Fibroblast of skin of abdomen (primary cell): ENCODE data around the gene PARG. TPM values are rescaled to one million over a fixed set of nuclear protein-coding genes. Genes with fewer than 3 reads are reported as not detected.
"Not testable (repeated sequence)": the region's sequence is repeated elsewhere in the genome, so short reads cannot be mapped to it uniquely, and the experiment has no call there.

Experiments used
- DNase-seq: peaks from one replicate; pipeline ENCODE4 v3.0.0-alpha.2; 2013
- polyA plus RNA-seq, 2 experiments: library from polyadenylated mRNA; unstranded; fragments of 120-200 nt; gene quantifications; one replicate each; pipeline ENCODE4 v1.2.1, GENCODE V29; 2013; ENCODE audit not compliant: insufficient read length in 2 of 2

PARG gene
- polyA plus RNA-seq (2013, experiment 1 of 2; ENCODE audit: insufficient read length) = 16.9 TPM
- polyA plus RNA-seq (2013, experiment 2 of 2; ENCODE audit: insufficient read length) = 17.5 TPM

DNA sequence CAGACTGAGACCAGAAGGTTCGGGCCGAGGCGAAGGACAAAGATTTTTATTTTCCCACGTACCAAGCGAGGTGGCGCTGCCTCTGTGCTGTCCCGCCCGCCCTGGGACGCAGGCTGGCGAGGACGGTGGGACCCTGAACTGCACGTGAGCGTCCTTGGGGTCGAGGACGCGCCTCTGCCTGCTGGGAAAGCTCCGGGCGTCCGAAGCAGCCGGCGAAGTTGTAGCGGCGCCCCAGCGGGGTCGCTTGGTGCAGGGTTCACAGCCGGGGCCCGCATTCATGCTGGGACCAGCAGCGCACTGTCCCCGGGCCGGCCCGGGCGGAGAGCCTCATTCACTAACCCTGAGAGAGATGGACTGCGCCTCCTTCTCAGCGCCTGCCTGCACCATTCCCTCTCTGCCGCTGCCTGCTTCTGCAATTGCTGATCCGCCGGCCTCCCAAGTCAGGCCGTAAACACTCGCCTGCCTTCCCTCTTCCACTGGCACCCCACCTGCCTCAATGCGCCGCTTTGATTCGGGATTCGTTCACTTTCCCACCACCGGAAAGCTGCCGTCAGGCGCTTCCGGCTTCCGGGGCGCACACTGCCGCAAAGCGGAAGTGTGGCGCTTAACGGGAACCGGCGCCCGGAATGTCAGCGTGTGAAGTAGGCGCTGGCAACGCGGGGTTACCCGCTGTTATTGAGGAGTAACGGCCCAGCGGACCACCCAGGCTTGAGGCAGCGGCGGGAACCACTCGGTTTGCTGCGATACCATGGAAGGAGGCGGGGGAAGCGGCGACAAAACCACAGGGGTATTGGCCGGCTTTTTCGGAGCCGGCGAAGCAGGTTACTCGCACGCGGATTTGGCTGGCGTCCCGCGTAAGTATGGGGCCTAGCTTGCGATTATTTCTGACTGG, at the start of gene PARG, which contains the start of gene TIMM23B:
Gene PARG, minus strand, starts transcription at position 581 of the 892 bp plus-strand sequence. Its CDS starts 302 bp downstream, at position 279.
Gene TIMM23B, plus strand, starts transcription at position 607 of the 892 bp plus-strand sequence. Its CDS starts 142 bp downstream, at position 749.
- DNase-seq = peak; percentile 81

DNA sequence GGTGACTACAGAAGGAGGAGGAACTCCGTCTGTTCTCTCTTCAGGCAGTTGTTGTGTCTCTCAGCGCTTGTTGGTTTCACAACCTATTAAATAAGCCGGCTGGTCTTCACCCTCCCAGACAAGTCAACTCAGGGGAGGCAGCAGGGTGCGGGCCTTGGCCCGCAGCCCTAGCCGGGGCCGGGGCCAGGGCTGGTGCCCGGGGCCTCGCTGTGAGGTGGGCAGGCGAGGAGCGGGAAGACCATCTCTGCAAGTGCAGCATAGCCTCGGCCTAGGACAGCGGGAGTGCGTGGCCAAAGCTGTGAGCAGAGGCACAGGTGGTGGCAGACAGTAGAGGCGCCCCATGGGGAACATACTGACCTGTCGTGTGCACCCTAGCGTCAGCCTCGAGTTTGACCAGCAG, 46.5 kb upstream of the PARG start, which contains the start of gene AGAP6:
Gene AGAP6, plus strand, starts transcription at position 31 of the 400 bp plus-strand sequence. Its CDS starts 310 bp downstream, at position 341.
- not testable (repeated sequence) for DNase-seq

DNA sequence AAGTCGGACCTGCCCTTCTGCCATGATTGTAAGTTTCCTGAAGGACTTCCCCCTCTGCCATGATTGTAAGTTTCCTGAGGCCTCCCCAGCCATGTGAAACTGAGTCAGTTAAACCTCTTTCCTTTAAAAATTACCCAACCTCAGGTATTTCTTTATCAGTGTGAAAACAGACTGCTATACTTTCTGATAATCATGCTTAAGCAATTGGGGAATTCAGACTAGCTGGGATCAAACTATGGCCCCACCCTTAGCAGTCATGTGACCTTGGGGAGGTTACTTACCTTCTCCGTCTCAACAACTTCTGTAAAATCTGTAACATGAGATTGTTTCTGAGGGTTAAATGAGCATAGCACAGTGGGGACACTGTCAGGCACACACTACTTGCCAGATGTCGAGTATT, 45.4 kb upstream of the PARG start:
- not testable (repeated sequence) for DNase-seq

DNA sequence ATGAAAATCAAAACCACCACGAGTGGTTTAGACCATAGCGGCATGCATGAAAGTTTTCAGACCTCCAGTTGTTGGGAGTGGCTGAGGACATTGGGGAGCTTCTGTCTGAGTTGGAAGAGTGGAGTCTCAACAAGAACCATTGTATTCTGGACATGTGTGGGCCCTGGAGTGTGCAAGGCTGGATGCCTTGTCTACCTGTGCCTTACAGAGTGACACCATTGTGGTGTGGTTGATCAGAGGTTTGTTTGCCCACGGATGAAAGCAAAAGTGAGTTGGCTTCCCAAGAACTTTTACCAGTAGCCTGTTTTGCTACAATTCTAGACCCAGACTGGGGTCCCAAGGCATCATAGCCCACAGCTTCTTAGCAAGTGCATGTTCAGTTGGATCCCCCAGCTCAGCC, 35.9 kb upstream of the PARG start:
- not testable (repeated sequence) for DNase-seq

DNA sequence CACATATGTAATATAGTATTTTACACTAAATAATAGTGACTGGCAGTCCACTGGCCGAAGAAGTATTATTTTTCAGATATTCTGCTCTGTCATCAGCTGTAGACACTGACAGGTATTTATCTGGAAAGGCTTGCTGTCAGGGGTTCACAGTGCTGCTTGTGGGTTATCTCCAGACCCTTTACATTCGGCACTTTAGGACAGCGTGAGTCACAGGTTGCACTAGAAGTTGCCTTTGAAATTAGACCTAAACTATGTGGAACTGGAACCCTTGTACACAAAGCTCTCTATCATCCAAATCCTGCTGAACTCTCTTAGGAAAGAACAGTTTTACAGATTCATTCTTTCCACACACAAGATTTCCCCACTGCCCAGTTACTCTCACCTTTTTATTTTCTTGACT, 30.3 kb upstream of the PARG start:
- DNase-seq = not testable (repeated sequence)

DNA sequence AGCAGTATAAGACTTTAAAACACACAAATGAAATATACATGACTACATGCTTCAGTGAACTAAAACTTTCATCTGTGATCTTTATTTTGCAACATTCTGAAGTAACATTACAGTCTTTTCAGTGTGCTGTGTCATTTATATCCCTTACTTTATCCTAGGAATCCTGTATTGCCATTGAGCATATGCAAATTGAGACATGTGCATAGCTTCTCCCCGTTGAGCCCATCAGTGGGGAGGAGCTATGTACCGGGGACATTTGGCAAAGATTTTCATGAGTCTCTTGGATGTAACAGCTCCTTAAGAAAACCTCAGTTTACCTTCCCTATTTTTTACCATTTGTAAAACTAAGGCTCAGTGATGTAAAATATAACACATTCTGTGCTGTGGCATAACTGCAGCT, 29.6 kb upstream of the PARG start:
- not testable (repeated sequence) for DNase-seq

DNA sequence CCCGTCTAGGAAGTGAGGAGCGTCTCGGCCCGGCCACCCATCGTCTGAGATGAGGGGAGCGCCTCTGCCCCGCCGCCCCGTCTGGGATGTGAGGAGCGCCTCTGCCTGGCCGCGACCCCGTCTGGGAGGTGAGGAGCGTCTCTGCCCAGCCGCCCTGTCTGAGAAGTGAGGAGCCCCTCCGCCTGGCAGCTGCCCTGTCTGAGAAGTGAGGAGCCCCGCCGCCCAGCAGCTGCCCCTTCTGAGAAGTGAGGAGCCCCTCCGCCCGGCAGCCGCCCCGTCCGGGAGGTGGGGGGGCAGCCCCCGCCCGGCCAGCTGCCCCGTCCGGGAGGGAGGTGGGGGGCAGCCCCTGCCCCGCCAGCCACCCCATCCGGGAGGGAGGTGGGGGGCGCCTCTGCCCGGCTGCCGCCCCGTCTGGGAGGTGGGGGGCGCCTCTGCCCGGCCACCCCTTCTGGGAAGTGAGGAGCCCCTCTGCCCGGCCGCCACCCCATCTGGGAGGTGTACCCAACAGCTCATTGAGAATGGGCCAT, 28.6 kb upstream of the PARG start:
- not testable (repeated sequence) for DNase-seq

DNA sequence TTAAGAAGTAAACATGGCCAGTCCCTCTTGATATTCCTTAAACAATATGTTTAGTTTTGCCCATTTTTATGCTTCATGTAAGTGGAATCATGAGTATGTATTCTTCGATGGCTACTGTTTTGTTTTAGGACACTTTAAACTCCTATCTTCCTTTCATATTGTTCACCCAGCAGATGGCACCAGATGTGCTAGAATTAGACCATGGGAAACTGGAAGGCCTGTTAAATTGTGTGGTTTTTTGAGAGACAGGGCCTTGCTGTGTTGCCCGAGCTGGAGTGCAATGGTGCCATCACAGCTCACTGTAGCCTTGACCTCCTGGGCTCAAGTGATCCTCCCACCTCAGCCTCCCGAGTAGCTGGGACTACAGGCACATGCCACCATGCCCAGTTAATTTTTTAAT, 11.3 kb upstream of the PARG start:
- DNase-seq = not testable (repeated sequence)

DNA sequence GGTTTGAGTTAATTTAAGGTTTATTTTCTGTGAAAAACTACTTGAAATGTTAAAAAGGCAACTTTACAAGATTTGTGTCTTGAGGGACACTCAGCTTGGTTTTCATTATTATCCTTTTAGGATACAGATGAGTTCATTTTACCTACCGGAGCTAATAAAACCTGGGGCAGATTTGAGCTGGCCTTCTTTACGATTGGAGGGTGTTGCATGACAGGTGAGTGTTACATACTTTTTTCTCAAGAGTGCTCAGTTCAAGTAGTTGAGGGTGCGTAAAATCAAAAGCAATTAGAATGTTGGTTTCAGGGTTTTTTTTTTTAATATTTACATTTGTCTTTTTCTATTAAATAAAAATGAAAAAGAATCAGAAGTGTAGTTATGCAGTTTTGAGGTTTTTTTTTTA, 10.2 kb upstream of the PARG start:
- DNase-seq = not testable (repeated sequence)

DNA sequence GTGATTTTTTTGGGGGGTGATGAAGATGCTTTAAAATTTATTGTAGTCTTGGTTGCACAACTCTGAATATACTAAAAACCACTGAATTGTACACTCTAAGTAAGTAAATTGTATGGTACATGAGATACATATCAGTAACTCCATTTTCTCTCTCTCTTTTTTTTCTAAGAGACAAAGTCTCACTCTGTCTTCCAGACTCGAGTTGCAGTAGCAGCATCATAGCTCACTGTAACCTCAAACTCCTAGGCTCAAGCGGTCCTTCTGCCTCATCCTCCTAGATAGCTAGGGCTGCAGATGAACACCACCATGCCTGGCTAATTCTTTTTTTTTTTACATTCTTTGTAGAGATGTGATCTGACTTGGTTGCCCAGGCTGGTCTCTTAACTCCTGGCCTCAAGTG, 6.9 kb upstream of the PARG start:
- not testable (repeated sequence) for DNase-seq

DNA sequence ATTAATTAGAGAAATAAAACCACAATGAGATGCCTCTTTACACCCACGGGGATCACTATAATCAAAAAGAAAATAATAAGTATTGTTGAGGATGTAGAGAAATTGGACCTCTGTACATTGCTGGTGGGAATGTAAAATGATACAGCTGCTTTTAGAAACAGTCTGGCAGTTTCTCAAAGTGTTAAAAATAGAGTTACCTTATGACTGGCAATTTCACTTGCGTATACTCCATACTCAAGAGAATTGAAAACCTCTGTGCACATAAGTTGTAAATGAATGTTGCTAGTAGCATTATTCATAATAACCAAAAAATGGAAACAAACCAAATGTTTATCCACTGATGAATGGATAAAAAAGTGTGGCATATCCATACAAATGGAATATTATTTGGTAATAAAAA, 6.3 kb upstream of the PARG start:
- DNase-seq = not testable (repeated sequence)

DNA sequence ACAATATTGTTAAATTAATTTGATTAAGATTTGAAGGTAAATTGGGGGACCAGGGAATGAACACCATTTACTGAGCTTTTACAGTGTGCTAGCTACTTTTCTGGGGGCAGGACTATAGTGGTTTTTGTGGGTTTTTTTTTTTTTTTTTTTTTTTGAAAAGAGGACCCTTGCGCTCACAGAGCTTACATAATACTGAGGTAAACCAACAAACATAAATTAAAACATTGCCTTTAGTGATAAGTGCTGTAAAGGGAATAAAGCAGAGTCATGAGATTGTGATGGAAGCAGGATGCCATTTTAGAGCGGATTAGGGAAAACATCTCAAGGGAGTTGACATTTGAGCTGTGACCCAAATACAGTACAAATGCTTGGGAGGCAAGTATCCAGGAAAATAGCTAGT, 1.8 kb upstream of the PARG start:
- DNase-seq = not testable (repeated sequence)

DNA sequence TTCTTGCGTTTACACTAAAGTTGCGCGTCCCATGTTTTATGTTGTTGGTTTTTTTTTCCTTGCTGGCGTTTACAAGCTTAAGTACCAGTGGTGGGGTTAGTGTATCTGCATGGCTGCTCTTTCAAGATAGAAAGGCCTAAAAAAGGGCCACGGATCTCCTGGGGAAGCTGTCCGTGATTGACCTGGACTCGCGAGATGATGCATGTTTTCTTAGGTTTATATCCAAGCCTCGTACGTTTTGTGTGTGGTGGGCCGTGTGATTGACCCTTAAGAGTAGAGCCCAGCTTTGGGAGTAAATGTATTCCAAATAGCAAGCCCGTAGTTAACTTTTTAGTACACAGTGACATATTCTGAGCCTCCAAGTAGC, 495 bp upstream of the PARG start:
- not testable (repeated sequence) for DNase-seq

DNA sequence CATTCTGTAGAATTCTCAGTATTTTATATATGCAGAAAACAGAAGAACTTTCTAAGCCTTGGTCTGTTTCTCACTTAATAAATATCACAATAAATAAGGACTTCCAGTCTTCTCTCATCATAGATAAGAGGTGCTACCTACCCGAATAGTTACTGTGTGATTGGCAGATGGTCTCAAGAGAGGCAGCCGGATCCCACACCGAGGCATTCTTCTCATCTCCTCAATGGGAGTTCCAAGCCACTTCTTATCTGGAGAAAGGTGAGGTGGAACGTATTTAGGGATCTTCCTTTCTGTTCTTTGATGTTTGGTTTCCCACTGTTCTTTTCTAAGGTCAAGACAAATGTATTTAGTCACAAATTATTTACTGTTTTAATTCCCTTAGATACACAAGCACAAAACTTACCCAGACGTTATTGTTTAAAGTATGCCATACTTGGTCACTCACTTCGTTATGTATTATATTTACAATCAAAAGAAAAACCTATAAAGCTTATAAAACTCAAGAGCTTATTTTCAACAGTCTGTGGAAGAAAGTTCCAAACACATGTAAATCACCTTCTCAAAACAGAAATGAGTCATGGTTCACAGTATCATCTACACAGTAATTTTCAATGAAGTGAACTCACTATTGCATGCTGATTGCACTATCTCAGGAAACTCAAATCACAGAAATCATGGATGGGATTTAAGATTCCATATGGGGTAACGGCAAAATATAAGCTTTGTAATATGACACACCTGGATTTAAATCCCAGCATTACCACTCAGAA, 9.7 kb downstream of the PARG start:
- DNase-seq = not testable (repeated sequence)

DNA sequence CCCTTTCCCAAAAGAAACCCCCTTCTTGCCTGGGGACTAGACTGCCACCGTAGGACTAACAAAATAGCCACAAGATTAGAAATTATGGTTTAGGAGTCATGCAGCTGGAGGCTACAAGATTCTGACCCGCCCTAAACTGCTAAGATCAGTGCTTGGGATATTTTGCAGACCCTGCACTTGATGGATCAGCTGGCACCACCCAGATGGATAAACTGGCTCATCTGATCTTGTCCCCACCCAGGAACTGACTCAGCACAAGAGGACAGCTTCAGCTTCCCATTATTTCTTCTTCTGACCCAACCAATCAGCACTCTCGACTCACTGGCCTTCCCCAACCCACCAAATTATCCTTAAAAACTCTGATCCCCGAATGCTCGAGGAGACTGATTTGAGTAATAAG, 10.6 kb downstream of the PARG start:
- not testable (repeated sequence) for DNase-seq

DNA sequence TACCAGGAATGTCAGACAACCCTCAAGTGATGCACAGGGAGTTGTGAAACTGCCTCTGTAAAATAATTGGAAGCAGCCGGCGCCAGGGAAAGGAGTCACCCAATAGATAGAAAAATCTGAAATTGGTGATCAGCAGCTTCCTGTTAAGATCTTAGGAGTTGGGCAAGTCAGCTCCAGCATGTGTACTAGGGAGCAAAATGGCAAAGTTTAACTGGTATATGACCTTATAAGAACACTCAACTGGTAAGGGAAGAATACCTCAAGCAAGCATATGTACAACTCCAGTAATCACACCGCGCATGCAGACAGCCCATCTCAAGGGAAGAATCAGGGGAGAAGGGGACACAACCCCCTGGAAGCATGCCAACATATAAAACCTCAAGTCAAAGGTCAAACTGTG, 18.3 kb downstream of the PARG start:
- DNase-seq = not testable (repeated sequence)

DNA sequence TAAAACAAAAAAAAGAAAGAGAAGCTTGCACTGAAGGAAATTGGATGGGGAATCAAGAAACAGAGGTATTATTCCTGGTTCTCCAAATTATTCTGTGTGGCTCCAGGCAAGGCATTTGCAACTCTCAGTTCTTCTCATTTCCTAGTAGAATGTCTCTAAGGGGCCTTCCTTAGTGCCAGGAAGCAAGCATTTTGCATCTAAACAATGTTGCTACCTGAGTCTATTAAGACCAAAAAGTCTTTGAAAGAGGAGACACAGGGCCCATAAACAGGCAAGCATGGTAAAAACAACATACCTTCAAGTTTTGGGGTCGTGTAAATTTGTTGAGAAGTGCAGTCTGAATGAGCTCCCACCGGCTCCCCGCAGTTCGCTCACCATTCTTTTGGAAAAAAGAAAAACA, 19.8 kb downstream of the PARG start:
- not testable (repeated sequence) for DNase-seq

DNA sequence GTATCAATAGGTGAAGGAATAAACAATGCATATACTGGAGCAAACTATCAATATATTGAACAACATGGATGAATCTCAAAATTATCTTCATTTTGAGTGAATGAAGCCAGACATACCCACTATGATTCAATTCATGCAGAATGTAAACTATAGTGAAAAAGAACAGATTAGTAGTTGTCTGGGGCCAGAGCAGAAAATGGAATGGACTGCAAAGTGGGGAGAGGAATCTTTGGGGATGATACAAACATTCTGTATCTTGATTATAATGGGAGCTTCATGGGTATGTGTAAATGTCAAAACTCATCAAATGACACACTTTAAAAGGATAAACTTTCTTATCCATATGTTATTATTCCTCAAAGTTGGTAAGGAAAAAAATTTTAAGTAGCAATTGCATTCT, 23.9 kb downstream of the PARG start:
- not testable (repeated sequence) for DNase-seq

DNA sequence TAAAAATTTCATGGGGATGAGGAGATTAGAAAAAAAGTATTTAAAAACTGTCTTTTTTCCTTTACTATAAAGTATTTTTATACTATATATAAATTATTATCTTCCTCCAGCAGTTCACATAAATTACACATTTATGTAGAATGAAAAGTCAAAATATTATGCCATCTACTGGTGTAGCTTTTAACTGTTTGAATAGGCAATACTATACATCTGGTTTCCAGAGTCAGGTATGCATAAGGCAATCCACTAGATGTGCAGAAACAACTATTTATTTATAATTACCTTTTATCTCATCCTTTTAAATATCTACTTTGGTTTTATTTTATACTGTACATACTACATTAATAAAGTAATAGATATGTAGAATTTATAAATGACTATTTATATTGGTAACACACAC, 25.4 kb downstream of the PARG start:
- DNase-seq = not testable (repeated sequence)

DNA sequence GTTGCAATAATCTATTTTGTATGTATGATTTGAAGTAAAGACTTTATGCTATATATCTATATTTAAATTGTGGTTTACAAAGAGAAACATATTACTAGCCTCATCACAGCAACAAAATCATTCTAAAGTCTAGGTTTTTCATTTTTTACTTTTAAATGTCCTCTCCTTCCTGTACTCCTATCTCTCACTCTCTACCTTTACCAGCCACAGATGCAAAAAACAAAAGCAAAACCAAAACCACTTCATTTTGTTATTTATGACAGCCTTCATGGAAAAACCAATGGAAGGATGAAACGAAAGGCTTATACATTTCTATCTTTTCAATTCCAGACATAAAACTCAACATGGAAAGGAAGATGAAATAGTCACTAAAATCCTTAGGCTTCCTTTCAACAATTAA, 31.5 kb downstream of the PARG start:
- not testable (repeated sequence) for DNase-seq

DNA sequence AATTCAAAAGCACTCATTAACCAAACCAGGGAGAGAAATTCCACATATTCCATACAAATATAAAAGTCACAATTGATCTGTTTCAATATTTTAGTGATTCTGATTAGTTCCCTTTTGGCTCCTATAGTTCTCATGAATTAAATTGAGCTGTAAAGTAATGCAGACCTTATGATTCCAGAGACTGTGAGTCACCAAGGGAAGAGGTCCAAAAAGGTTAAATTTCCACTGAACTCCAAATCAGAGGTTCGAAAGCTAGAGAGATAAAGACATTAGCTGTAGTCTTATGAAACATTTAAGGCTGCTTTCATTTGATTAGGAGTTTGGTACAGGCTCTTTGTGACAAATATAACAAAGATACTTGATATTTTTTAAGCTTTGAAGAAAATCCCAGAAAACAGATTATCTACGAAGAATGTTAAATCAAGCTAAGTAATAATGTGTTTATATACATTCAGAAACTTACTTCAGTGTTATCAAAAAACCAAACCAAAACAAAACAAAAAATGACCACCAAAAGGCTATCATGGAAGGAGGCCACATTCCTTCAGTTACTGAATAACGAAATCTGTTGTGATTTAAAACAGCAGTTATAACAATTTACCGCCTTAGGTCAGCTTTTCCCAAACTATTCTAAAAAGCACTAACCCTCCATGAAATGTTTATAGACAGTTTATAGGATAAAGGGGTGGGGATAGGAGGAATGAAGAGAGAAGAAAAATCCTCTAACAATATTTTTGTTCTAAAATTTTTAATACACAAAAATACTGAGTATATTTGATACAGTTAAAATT, 33.3 kb downstream of the PARG start:
- not testable (repeated sequence) for DNase-seq

DNA sequence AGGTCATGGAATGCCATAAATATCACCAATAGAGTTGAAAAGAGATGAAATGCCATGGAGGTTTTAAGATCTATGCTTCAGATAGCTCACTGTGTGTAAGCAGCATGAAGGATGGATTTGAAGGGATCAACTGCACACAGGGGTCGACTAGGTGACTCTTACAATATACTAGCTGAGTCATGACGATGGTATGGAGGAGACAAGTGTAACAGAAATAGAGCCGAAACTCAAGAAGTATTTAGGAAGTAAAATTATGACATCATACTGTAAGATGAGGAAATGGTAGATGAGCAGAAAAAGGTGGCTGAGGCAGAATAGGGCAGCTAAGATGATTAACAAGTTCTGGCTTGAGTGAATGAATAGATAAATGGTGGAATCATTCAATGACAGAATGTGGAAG, 38.0 kb downstream of the PARG start:
- not testable (repeated sequence) for DNase-seq
